ENCODE data around the gene FER1L5.

FER1L5 gene

GRCh38 chr2:96751800-96752199, 109.2 kb downstream of the FER1L5 start:
- DNase-seq (ENCODE audit: low spot score) = no peak

GRCh38 chr2:96753661-96754282, 111.2 kb downstream of the FER1L5 start:
- no peak for DNase-seq (ENCODE audit: low spot score)

- DNase-seq (ENCODE audit: low spot score) = no peak
Measured at GRCh38 chr2:96754317-96754716, 111.8 kb downstream of the FER1L5 start.

All from SW480 (cell line).